ENCODE measurements around the gene IRF2BP2.
"Not testable (repeated sequence)": the region's sequence is repeated elsewhere in the genome, so short reads cannot be mapped to it uniquely, and the experiment has no call there.

Gene IRF2BP2

GRCh38 chr1:234610061-234610665 lies at the start of gene IRF2BP2:
TSS of gene IRF2BP2 (minus strand) at chr1:234610178. CDS start at chr1:234609494, 684 bp downstream.
- DNase-seq (ENCODE audit: low spot score), result peak; percentile 91

- DNase-seq (ENCODE audit: low spot score), result no peak
Observed at GRCh38 chr1:234659538-234659937, 49.6 kb upstream of the IRF2BP2 start.

GRCh38 chr1:234658138-234658537 lies 48.2 kb upstream of the IRF2BP2 start:
- DNase-seq (ENCODE audit: low spot score), result no peak

- no peak for DNase-seq (ENCODE audit: low spot score)
Observed at GRCh38 chr1:234656944-234657654, 47.1 kb upstream of the IRF2BP2 start.

GRCh38 chr1:234656070-234656895 lies 46.3 kb upstream of the IRF2BP2 start:
- no peak for DNase-seq (ENCODE audit: low spot score)

- no peak for DNase-seq (ENCODE audit: low spot score)
Observed at GRCh38 chr1:234655328-234656069, 45.5 kb upstream of the IRF2BP2 start.

- DNase-seq (ENCODE audit: low spot score), result no peak
Observed at GRCh38 chr1:234654002-234654733, 44.2 kb upstream of the IRF2BP2 start.

GRCh38 chr1:234649432-234650081 lies 39.6 kb upstream of the IRF2BP2 start:
- DNase-seq (ENCODE audit: low spot score), result no peak

GRCh38 chr1:234647758-234648157 lies 37.8 kb upstream of the IRF2BP2 start:
- no peak for DNase-seq (ENCODE audit: low spot score)

- no peak for DNase-seq (ENCODE audit: low spot score)
Observed at GRCh38 chr1:234647245-234647644, 37.3 kb upstream of the IRF2BP2 start.

- no peak for DNase-seq (ENCODE audit: low spot score)
Observed at GRCh38 chr1:234645964-234646363, 36.0 kb upstream of the IRF2BP2 start.

- DNase-seq (ENCODE audit: low spot score), result no peak
Observed at GRCh38 chr1:234645474-234645953, 35.5 kb upstream of the IRF2BP2 start.

GRCh38 chr1:234644928-234645327 lies 35.0 kb upstream of the IRF2BP2 start:
- no peak for DNase-seq (ENCODE audit: low spot score)

- DNase-seq (ENCODE audit: low spot score), result no peak
Observed at GRCh38 chr1:234643850-234644134, 33.8 kb upstream of the IRF2BP2 start.

- no peak for DNase-seq (ENCODE audit: low spot score)
Observed at GRCh38 chr1:234643111-234643849, 33.3 kb upstream of the IRF2BP2 start.

GRCh38 chr1:234642428-234642827 lies 32.5 kb upstream of the IRF2BP2 start:
- no peak for DNase-seq (ENCODE audit: low spot score)

GRCh38 chr1:234639961-234640360 lies 30.0 kb upstream of the IRF2BP2 start:
- DNase-seq (ENCODE audit: low spot score), result no peak

- DNase-seq (ENCODE audit: low spot score), result no peak
Observed at GRCh38 chr1:234638832-234639799, 29.1 kb upstream of the IRF2BP2 start.

GRCh38 chr1:234634922-234635321 lies 24.9 kb upstream of the IRF2BP2 start:
- not testable (repeated sequence) for DNase-seq (ENCODE audit: low spot score)

Measured in putamen (tissue), 1 donor.